ENCODE measurements around the gene AFG3L2. TPM values are rescaled to one million over a fixed set of nuclear protein-coding genes. Genes with fewer than 3 reads are reported as not detected.

The AFG3L2 gene
- total and polyA plus RNA-seq, 8 donors = 21.7 to 144 (median 44.0) TPM

GRCh38 chr18:12315490-12315889 lies 61.5 kb downstream of the AFG3L2 start:
- TF ChIP-seq POLR2A (IDR thresholded peaks at IDR 0.05) (no peak), POLR2AphosphoS5 (IDR thresholded peaks at IDR 0.05) (no peak), EP300 (IDR thresholded peaks at IDR 0.05) (no peak), CTCF (IDR thresholded peaks at IDR 0.05) (no peak)
- H3K27ac ChIP-seq = peak overlapping the region in 2 of 5 donors; percentile 18 to 62
- H3K27me3 ChIP-seq = no peaks in the 10 kb centered on the region
- peaks cover 0 to 11% (median 7%) of the 10 kb centered on the region in 4 donors for H3K9me3 ChIP-seq
- H3K36me3 ChIP-seq = peaks cover 0 to 49% (median 27%) of the 10 kb centered on the region in 4 donors
- DNase-seq = no peak
- intact Hi-C loops (cut with DNase I; ENCODE audit: low total_unique reads) = no loop called here
- H3K4me3 ChIP-seq = no peak overlapping the region
- WGBS, 5 donors = 49 to 77% (median 73%) methylated on average over 10 of the region's 10 CpGs
- peaks cover 12 to 63% (median 40%) of the 10 kb centered on the region in 4 donors for H3K4me1 ChIP-seq

GRCh38 chr18:12314591-12315305 lies 62.3 kb downstream of the AFG3L2 start:
- Histone ChIP-seq H3K27me3 (peaks cover 0 to 2% (median 0%) of the 10 kb centered on the region in 3 donors), H3K36me3 (peaks cover 0 to 43% (median 25%) of the 10 kb centered on the region in 4 donors), H3K9me3 (peaks cover 0 to 11% (median 7%) of the 10 kb centered on the region in 4 donors), H3K4me1 (peaks cover 14 to 71% (median 46%) of the 10 kb centered on the region in 4 donors), H3K4me3 (peak overlapping the region in 1 of 4 donors; percentile 3), H3K27ac (peak overlapping the region in 3 of 5 donors; percentile 40 to 62 (median 41))
- WGBS, 5 donors = 70 to 86% (median 84%) methylated on average over 1 of the region's 1 CpG
- intact Hi-C loops (cut with DNase I; ENCODE audit: low total_unique reads) = no loop called here
- no peak for DNase-seq
- TF ChIP-seq EP300 (IDR thresholded peaks at IDR 0.05) (no peak), POLR2A (IDR thresholded peaks at IDR 0.05) (no peak), POLR2AphosphoS5 (IDR thresholded peaks at IDR 0.05) (no peak), CTCF (IDR thresholded peaks at IDR 0.05) (no peak)

- H3K4me3 ChIP-seq = peak overlapping the region in 1 of 4 donors; percentile 3
- TF ChIP-seq CTCF (IDR thresholded peaks at IDR 0.05) (no peak), EP300 (IDR thresholded peaks at IDR 0.05) (no peak), POLR2A (IDR thresholded peaks at IDR 0.05) (no peak), POLR2AphosphoS5 (IDR thresholded peaks at IDR 0.05) (no peak)
- 79 to 92% (median 89%) methylated on average over 5 of the region's 5 CpGs for WGBS, 5 donors
- no peak for DNase-seq
- intact Hi-C loops (cut with DNase I; ENCODE audit: low total_unique reads) = no loop called here
- peaks cover 0 to 40% (median 24%) of the 10 kb centered on the region in 4 donors for H3K36me3 ChIP-seq
- H3K4me1 ChIP-seq = peaks cover 21 to 79% (median 53%) of the 10 kb centered on the region in 4 donors
- H3K27ac ChIP-seq = peak overlapping the region in 3 of 5 donors; percentile 40 to 62 (median 41)
- H3K9me3 ChIP-seq = peaks cover 0 to 11% (median 7%) of the 10 kb centered on the region in 4 donors
- peaks cover 0 to 13% (median 4%) of the 10 kb centered on the region in 3 donors for H3K27me3 ChIP-seq
Measured at GRCh38 chr18:12313530-12314245, 63.3 kb downstream of the AFG3L2 start.

GRCh38 chr18:12312976-12313375 lies 64.1 kb downstream of the AFG3L2 start:
- H3K27ac ChIP-seq = no peak overlapping the region
- no peak for DNase-seq
- TF ChIP-seq POLR2AphosphoS5 (IDR thresholded peaks at IDR 0.05) = no peak
- H3K36me3 ChIP-seq = peaks cover 0 to 34% (median 24%) of the 10 kb centered on the region in 4 donors
- H3K4me1 ChIP-seq = peaks cover 20 to 77% (median 52%) of the 10 kb centered on the region in 4 donors
- peaks cover 0 to 11% (median 7%) of the 10 kb centered on the region in 4 donors for H3K9me3 ChIP-seq
- H3K27me3 ChIP-seq = peaks cover 0 to 20% (median 10%) of the 10 kb centered on the region in 3 donors
- intact Hi-C loops (cut with DNase I; ENCODE audit: low total_unique reads) = no loop called here
- no peak overlapping the region for H3K4me3 ChIP-seq
